MM.1S (cell line): ENCODE results near the gene LRRC32.
A peak's percentile ranks its signal among the peaks of the same experiment; 100 is the strongest.

ENCODE experiments used
- DNase-seq: peaks from one replicate; pipeline ENCODE4 v3.0.0-alpha.2; 2015
- H2AFZ ChIP-seq: fragments of 300-600 bp; sonication (generic); 2 replicates; pipeline ENCODE4 v1.6.0; 2016; ENCODE audit warnings: antibody characterized with exemption, low read length
- H3F3A ChIP-seq: fragments of 300-600 bp; sonication (generic); 2 replicates; pipeline ENCODE4 v1.6.1; 2016; ENCODE audit warnings: mild to moderate bottlenecking, antibody characterized with exemption, low read length, moderate library complexity, mixed read lengths; ENCODE audit not compliant: insufficient read depth
- H3K27ac ChIP-seq: fragments of 300-600 bp; sonication (generic); 2 replicates; pipeline ENCODE4 v1.5.1; 2016; ENCODE audit warnings: mild to moderate bottlenecking, low read length
- H3K27me3 ChIP-seq: fragments of 300-600 bp; sonication (generic); replicated peaks from 2 replicates; pipeline ENCODE4 v1.6.0; 2016; ENCODE audit warnings: low read length; ENCODE audit not compliant: insufficient read depth
- H3K36me3 ChIP-seq: fragments of 300-600 bp; sonication (generic); replicated peaks from 2 replicates; pipeline ENCODE4 v1.6.1; 2016; ENCODE audit warnings: mild to moderate bottlenecking, low read length, mixed read lengths; ENCODE audit not compliant: insufficient read depth
- H3K4me1 ChIP-seq: fragments of 300-600 bp; sonication (generic); 2 replicates; pipeline ENCODE4 v1.6.1; 2016; ENCODE audit warnings: low read length, mixed read lengths
- H3K4me2 ChIP-seq: fragments of 300-600 bp; sonication (generic); 2 replicates; pipeline ENCODE4 v1.6.0; 2016; ENCODE audit warnings: low read depth, low read length
- H3K4me3 ChIP-seq: fragments of 300-600 bp; sonication (generic); 2 replicates; pipeline ENCODE4 v1.5.1; 2016; ENCODE audit warnings: low read length, mixed read lengths
- H3K79me2 ChIP-seq: fragments of 300-600 bp; sonication (generic); 2 replicates; pipeline ENCODE4 v1.6.1; 2016; ENCODE audit warnings: mixed run types, low read length, mixed read lengths
- H3K9ac ChIP-seq: fragments of 300-600 bp; sonication (generic); 2 replicates; pipeline ENCODE4 v1.6.1; 2016; ENCODE audit warnings: low read length, mixed read lengths
- H3K9me2 ChIP-seq: fragments of 300-600 bp; sonication (generic); replicated peaks from 2 replicates; pipeline ENCODE4 v1.6.1; 2016; ENCODE audit warnings: mild to moderate bottlenecking, low read length, mixed read lengths; ENCODE audit not compliant: insufficient read depth
- H3K9me3 ChIP-seq: fragments of 300-600 bp; sonication (generic); replicated peaks from 2 replicates; pipeline ENCODE4 v1.6.1; 2016; ENCODE audit warnings: mild to moderate bottlenecking, low read length, mixed read lengths; ENCODE audit not compliant: insufficient read depth
- H4K20me1 ChIP-seq: fragments of 300-600 bp; sonication (generic); 2 replicates; pipeline ENCODE4 v1.6.1; 2016; ENCODE audit warnings: mild to moderate bottlenecking, low read length, moderate library complexity, mixed read lengths; ENCODE audit not compliant: insufficient read depth
- CTCF ChIP-seq: fragments of 300-600 bp; sonication (generic); IDR thresholded peaks from 2 replicates; pipeline ENCODE4 v1.5.1; 2016; ENCODE audit warnings: antibody characterized with exemption, low read length, mixed read lengths
- EZH2 ChIP-seq: fragments of 300-600 bp; sonication (generic); optimal IDR thresholded peaks from 2 replicates; pipeline ENCODE3; 2017; ENCODE audit warnings: low read depth, mild to moderate bottlenecking, antibody characterized with exemption, low read length, mixed read lengths
- EZH2phosphoT487 ChIP-seq: fragments of 300-600 bp; sonication (generic); IDR thresholded peaks from 2 replicates; pipeline ENCODE4 v1.6.1; 2018; ENCODE audit warnings: antibody characterized with exemption, low read length

Gene LRRC32

GRCh38 chr11:76667271-76667818, 3.2 kb downstream of the LRRC32 start:
- Histone ChIP-seq H3K4me1 (peaks cover 1% of the 10 kb centered on the region; the same call in 1 of the 2 replicates), H3K4me3 (no peak overlapping the region), H3K9ac (no peak overlapping the region)

GRCh38 chr11:76666830-76667229, 3.7 kb downstream of the LRRC32 start:
- Histone ChIP-seq H4K20me1 (no peaks in the 10 kb centered on the region), H3K4me2 (no peak overlapping the region), H3K36me3 (no peaks in the 10 kb centered on the region), H2AFZ (no peak overlapping the region), H3K9ac (no peak overlapping the region), H3K27ac (no peak overlapping the region), H3K4me1 (no peaks in the 10 kb centered on the region), H3K9me2 (no peaks in the 10 kb centered on the region), H3K9me3 (no peaks in the 10 kb centered on the region), H3K4me3 (no peak overlapping the region), H3F3A (no peaks in the 10 kb centered on the region), H3K79me2 (no peaks in the 10 kb centered on the region), H3K27me3 (peaks cover 31% of the 10 kb centered on the region)
- TF ChIP-seq EZH2phosphoT487 (no peak), EZH2 (no peak)
- no peak for DNase-seq

More at GRCh38 chr11:76667271-76667818, 3.2 kb downstream of the LRRC32 start:
- Histone ChIP-seq H3K9me2 (no peaks in the 10 kb centered on the region), H3K4me2 (no peak overlapping the region), H3K9me3 (no peaks in the 10 kb centered on the region), H3K27ac (no peak overlapping the region), H3K79me2 (no peaks in the 10 kb centered on the region), H4K20me1 (no peaks in the 10 kb centered on the region), H3F3A (no peaks in the 10 kb centered on the region), H3K36me3 (no peaks in the 10 kb centered on the region), H2AFZ (no peak overlapping the region), H3K27me3 (peaks cover 33% of the 10 kb centered on the region)
- no peak for TF ChIP-seq CTCF
- TF ChIP-seq EZH2, result no peak
- no peak for TF ChIP-seq EZH2phosphoT487
- no peak for DNase-seq

GRCh38 chr11:76666408-76666807, 4.1 kb downstream of the LRRC32 start:
- no peaks in the 10 kb centered on the region for H3K9me2 ChIP-seq
- no peaks in the 10 kb centered on the region for H3K36me3 ChIP-seq
- H3K4me3 ChIP-seq, result no peak overlapping the region
- peaks cover 27% of the 10 kb centered on the region for H3K27me3 ChIP-seq
- no peak overlapping the region for H3K27ac ChIP-seq
- TF ChIP-seq EZH2 (no peak), EZH2phosphoT487 (no peak), CTCF (no peak)
- DNase-seq, result peak; percentile 53
- H2AFZ ChIP-seq, result no peak overlapping the region
- no peaks in the 10 kb centered on the region for H3F3A ChIP-seq
- H3K9me3 ChIP-seq, result no peaks in the 10 kb centered on the region
- no peaks in the 10 kb centered on the region for H3K4me1 ChIP-seq
- no peaks in the 10 kb centered on the region for H3K79me2 ChIP-seq
- no peak overlapping the region for H3K4me2 ChIP-seq
- no peak overlapping the region for H3K9ac ChIP-seq
- H4K20me1 ChIP-seq, result no peaks in the 10 kb centered on the region

- Histone ChIP-seq H3K27ac (no peak overlapping the region), H3K4me2 (no peak overlapping the region), H3K4me3 (no peak overlapping the region), H3K9me2 (no peaks in the 10 kb centered on the region), H2AFZ (no peak overlapping the region), H3K36me3 (no peaks in the 10 kb centered on the region), H3F3A (no peaks in the 10 kb centered on the region), H3K27me3 (peaks cover 22% of the 10 kb centered on the region), H3K79me2 (no peaks in the 10 kb centered on the region), H3K9me3 (no peaks in the 10 kb centered on the region), H3K9ac (no peak overlapping the region), H3K4me1 (no peaks in the 10 kb centered on the region), H4K20me1 (no peaks in the 10 kb centered on the region)
- DNase-seq, result no peak
- no peak for TF ChIP-seq EZH2
- TF ChIP-seq CTCF, result no peak
- TF ChIP-seq EZH2phosphoT487, result no peak
Measured at GRCh38 chr11:76665921-76666351, 4.6 kb downstream of the LRRC32 start.
